Measurements from ENCODE around the gene HIVEP3.

DNA sequence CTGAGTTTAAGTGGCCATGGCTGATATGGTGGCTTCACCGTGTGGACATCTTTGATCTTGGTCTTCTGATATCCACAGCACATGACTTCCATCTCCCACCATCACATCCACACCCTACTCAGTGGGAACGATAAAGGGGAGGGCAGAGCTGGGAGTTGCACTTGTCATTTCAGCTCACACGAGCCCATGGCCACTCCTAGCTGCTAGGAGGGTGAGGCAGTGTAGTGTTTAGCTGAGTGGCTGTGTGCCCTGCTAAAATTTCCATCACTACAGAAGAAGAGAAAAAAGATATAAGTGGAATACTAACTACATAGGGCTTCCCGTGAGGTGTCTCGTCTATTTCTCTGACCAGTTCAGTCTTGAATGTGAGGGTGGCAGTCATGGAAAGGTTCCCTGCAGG lies 310.9 kb downstream of the HIVEP3 start:
- TF ChIP-seq, protein P1, sequence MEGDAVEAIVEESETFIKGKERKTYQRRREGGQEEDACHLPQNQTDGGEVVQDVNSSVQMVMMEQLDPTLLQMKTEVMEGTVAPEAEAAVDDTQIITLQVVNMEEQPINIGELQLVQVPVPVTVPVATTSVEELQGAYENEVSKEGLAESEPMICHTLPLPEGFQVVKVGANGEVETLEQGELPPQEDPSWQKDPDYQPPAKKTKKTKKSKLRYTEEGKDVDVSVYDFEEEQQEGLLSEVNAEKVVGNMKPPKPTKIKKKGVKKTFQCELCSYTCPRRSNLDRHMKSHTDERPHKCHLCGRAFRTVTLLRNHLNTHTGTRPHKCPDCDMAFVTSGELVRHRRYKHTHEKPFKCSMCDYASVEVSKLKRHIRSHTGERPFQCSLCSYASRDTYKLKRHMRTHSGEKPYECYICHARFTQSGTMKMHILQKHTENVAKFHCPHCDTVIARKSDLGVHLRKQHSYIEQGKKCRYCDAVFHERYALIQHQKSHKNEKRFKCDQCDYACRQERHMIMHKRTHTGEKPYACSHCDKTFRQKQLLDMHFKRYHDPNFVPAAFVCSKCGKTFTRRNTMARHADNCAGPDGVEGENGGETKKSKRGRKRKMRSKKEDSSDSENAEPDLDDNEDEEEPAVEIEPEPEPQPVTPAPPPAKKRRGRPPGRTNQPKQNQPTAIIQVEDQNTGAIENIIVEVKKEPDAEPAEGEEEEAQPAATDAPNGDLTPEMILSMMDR (IDR thresholded peaks at IDR 0.05; ENCODE audit: poor library complexity) = no peak
- no peak for TF ChIP-seq EZH2 (IDR thresholded peaks at IDR 0.05; ENCODE audit: borderline replicate concordance)
